Stomach (tissue), 9 donors: ENCODE results near the gene INPP5J. TPM values are rescaled to one million over a fixed set of nuclear protein-coding genes. Genes with fewer than 3 reads are reported as not detected.

Experiments used
- DNase-seq, 2 donors: peaks; one replicate each; pipeline versions ENCODE4 v3.0.0 to v3.0.0-alpha.2; 2013 to 2019
- H3K27ac ChIP-seq, 5 donors: fragments of 200-600 bp in 4 of 5; sonication (generic) in 4 of 5; one replicate each; pipeline ENCODE4 v1.5.1; 2013 to 2019; ENCODE audit warnings: mild to moderate bottlenecking in 1 of 5, moderate library complexity in 1 of 5
- H3K27me3 ChIP-seq, 3 donors: fragments of 200-600 bp; sonication (generic); one replicate each; pipeline ENCODE4 v1.5.1; 2017 to 2019; ENCODE audit warnings: mixed run types in 1 of 3
- H3K36me3 ChIP-seq, 4 donors: fragments of 200-600 bp; sonication (generic); 1 replicate in 3 of 4; 2 replicates in 1 of 4; pipeline ENCODE4 v1.5.1; 2016 to 2019
- H3K4me1 ChIP-seq, 4 donors: fragments of 200-600 bp; sonication (generic); one replicate each; pipeline ENCODE4 v1.5.1; 2016 to 2019
- H3K4me3 ChIP-seq, 4 donors: fragments of 200-600 bp; sonication (generic) in 3 of 4; one replicate each; pipeline ENCODE4 v1.5.1; 2016 to 2019; ENCODE audit warnings: mild to moderate bottlenecking in 1 of 4
- H3K9me3 ChIP-seq, 4 donors: fragments of 200-600 bp; sonication (generic); one replicate each; pipeline ENCODE4 v1.5.1; 2016 to 2019
- CTCF ChIP-seq, 7 experiments: fragments of 450-650 bp in 4 of 7; fragments of 200-600 bp in 3 of 7; sonication (generic) in 3 of 7; IDR thresholded peaks; one replicate each; pipeline ENCODE4 v1.5.1; 2016 to 2019; ENCODE audit warnings: antibody characterized with exemption in 7 of 7, control low read depth in 2 of 7, mild to moderate bottlenecking in 1 of 7
- EP300 ChIP-seq: sonication (generic); formaldehyde crosslinking; IDR thresholded peaks from one replicate; pipeline ENCODE4 v1.6.1; 2017; ENCODE audit warnings: antibody characterized with exemption
- POLR2A ChIP-seq, 4 donors: fragments of 450-650 bp; IDR thresholded peaks; one replicate each; pipeline ENCODE4 v1.6.1; 2016; ENCODE audit warnings: antibody characterized with exemption in 4 of 4, control low read depth in 2 of 4, mild to moderate bottlenecking in 1 of 4, moderate library complexity in 1 of 4
- POLR2AphosphoS5 ChIP-seq, 3 donors: sonication (generic); formaldehyde crosslinking; IDR thresholded peaks; one replicate each; pipeline ENCODE4 v1.6.1; 2016; ENCODE audit warnings: antibody characterized with exemption in 3 of 3
- WGBS, 5 donors: extraction: QIAGEN DNeasy Blood & Tissue Kit in 3 of 5; methylation state at CpG; one replicate each; pipeline versions ENCODE4 v1.1.5 to v1.1.7; 2013 to 2018; 5-methylcytosine and 5-hydroxymethylcytosine counted together
- intact Hi-C: fragments of 100-400 bp; cut with DNase I; formaldehyde crosslinking; loops from one replicate; pipeline ENCODE4 v1.15.1; 2023; ENCODE audit warnings: low total_unique reads
- polyA plus RNA-seq, 3 donors: library from polyadenylated mRNA; stranded (reverse); fragments of 200-250 nt; gene quantifications; one replicate each; pipeline ENCODE4 v1.2.3, GENCODE V29; 2013
- total RNA-seq, 5 donors: library from RNA; depleted of rRNA; stranded (reverse); fragments of >200 nt; gene quantifications; one replicate each; pipeline versions ENCODE4 v1.1.0 to v1.2.3, GENCODE V29; 2014 to 2016
- donor health status: healthy with polysubstance abuse.
- donor health status: Bipolar disorder and iron deficiency.
- donor health status: healthy.

Gene INPP5J
- total and polyA plus RNA-seq, 8 donors = 1.8 to 34.4 (median 9.3) TPM

- H3K27me3 ChIP-seq = no peaks in the 10 kb centered on the region
- H3K36me3 ChIP-seq = no peaks in the 10 kb centered on the region
- no peak for TF ChIP-seq POLR2AphosphoS5 (IDR thresholded peaks at IDR 0.05)
- TF ChIP-seq POLR2A (IDR thresholded peaks at IDR 0.05) = no peak
- TF ChIP-seq EP300 = no peak
- no peak for TF ChIP-seq CTCF (IDR thresholded peaks at IDR 0.05)
- peaks cover 15 to 32% (median 26%) of the 10 kb centered on the region in 4 donors for H3K4me1 ChIP-seq
- intact Hi-C loops = no loop called here
- WGBS, 5 donors = 83 to 94% (median 92%) methylated on average over 16 to 22 of the region's 22 CpGs
- H3K9me3 ChIP-seq = no peaks in the 10 kb centered on the region
- H3K4me3 ChIP-seq = no peak overlapping the region
- H3K27ac ChIP-seq = no peak overlapping the region
- no peak for DNase-seq
These were observed 3.5 kb downstream of the INPP5J start for GRCh38 chr22:31126128-31126868.

- H3K4me1 ChIP-seq = peaks cover 20 to 37% (median 30%) of the 10 kb centered on the region in 4 donors
- H3K36me3 ChIP-seq = no peaks in the 10 kb centered on the region
- TF ChIP-seq POLR2AphosphoS5 (IDR thresholded peaks at IDR 0.05) = no peak
- no peak for TF ChIP-seq POLR2A (IDR thresholded peaks at IDR 0.05)
- TF ChIP-seq EP300 = no peak
- no peak overlapping the region for H3K4me3 ChIP-seq
- DNase-seq = no peak
- no peaks in the 10 kb centered on the region for H3K27me3 ChIP-seq
- no peak overlapping the region for H3K27ac ChIP-seq
- WGBS, 5 donors = 86 to 94% (median 91%) methylated on average over 9 to 13 of the region's 13 CpGs
- H3K9me3 ChIP-seq = no peaks in the 10 kb centered on the region
- intact Hi-C loops = no loop called here
These were observed 4.1 kb downstream of the INPP5J start for GRCh38 chr22:31126869-31127175.

GRCh38 chr22:31127181-31127772, 4.5 kb downstream of the INPP5J start:
- WGBS, 5 donors = 56 to 82% (median 69%) methylated on average over 17 to 19 of the region's 19 CpGs
- intact Hi-C loops = no loop called here
- Histone ChIP-seq H3K36me3 (no peaks in the 10 kb centered on the region), H3K9me3 (no peaks in the 10 kb centered on the region), H3K4me3 (no peak overlapping the region), H3K27me3 (no peaks in the 10 kb centered on the region), H3K27ac (no peak overlapping the region), H3K4me1 (peaks cover 19 to 37% (median 29%) of the 10 kb centered on the region in 4 donors)
- no peak for DNase-seq
- TF ChIP-seq CTCF (IDR thresholded peaks at IDR 0.05) = no peak
- no peak for TF ChIP-seq EP300
- TF ChIP-seq POLR2AphosphoS5 (IDR thresholded peaks at IDR 0.05) = no peak
- no peak for TF ChIP-seq POLR2A (IDR thresholded peaks at IDR 0.05)

GRCh38 chr22:31128156-31128555, 5.4 kb downstream of the INPP5J start:
- TF ChIP-seq EP300 (no peak), CTCF (IDR thresholded peaks at IDR 0.05) (no peak), POLR2AphosphoS5 (IDR thresholded peaks at IDR 0.05) (no peak), POLR2A (IDR thresholded peaks at IDR 0.05) (no peak)
- no peak overlapping the region for H3K27ac ChIP-seq
- DNase-seq = no peak
- intact Hi-C loops = no loop called here
- no peak overlapping the region for H3K4me3 ChIP-seq
- no peaks in the 10 kb centered on the region for H3K9me3 ChIP-seq
- H3K36me3 ChIP-seq = no peaks in the 10 kb centered on the region
- WGBS, 5 donors = 89 to 96% (median 92%) methylated on average over 7 of the region's 7 CpGs
- no peaks in the 10 kb centered on the region for H3K27me3 ChIP-seq
- peaks cover 15 to 29% (median 21%) of the 10 kb centered on the region in 4 donors for H3K4me1 ChIP-seq

- H3K27me3 ChIP-seq = no peaks in the 10 kb centered on the region
- no peaks in the 10 kb centered on the region for H3K36me3 ChIP-seq
- no peak for TF ChIP-seq CTCF (IDR thresholded peaks at IDR 0.05)
- TF ChIP-seq EP300 = no peak
- no peak for TF ChIP-seq POLR2A (IDR thresholded peaks at IDR 0.05)
- TF ChIP-seq POLR2AphosphoS5 (IDR thresholded peaks at IDR 0.05) = no peak
- no peak overlapping the region for H3K4me3 ChIP-seq
- H3K4me1 ChIP-seq = peaks cover 13 to 23% (median 14%) of the 10 kb centered on the region in 4 donors
- intact Hi-C loops = no loop called here
- 57 to 73% (median 61%) methylated on average over 2 of the region's 2 CpGs for WGBS, 5 donors
- H3K27ac ChIP-seq = peak overlapping the region; percentile 43 to 74 (median 69)
- H3K9me3 ChIP-seq = no peaks in the 10 kb centered on the region
- peak in 1 of 2 donors; percentile 65 for DNase-seq
These were observed 8.1 kb downstream of the INPP5J start for GRCh38 chr22:31130873-31131272.
